GM23338 (cell line): ENCODE data around the gene OR9I1. TPM values are rescaled to one million over a fixed set of nuclear protein-coding genes. Genes with fewer than 3 reads are reported as not detected.

ENCODE experiments used
- ATAC-seq: fragments of 200-7000 bp; cut with Tn5 transposase; 3 replicates; pipeline ENCODE4 v1.9.1; 2020
- DNase-seq: peaks from one replicate; pipeline ENCODE4 v3.0.0-alpha.2; 2015; ENCODE audit warnings: low spot score
- H2AFZ ChIP-seq: fragments of 200-600 bp; sonication (generic); 2 replicates; pipeline ENCODE4 v1.8.0; 2016; ENCODE audit warnings: antibody characterized with exemption, mild to moderate bottlenecking, moderate library complexity
- H3F3A ChIP-seq: fragments of 200-600 bp; sonication (generic); replicated peaks from 2 replicates; pipeline ENCODE4 v1.8.0; 2017; ENCODE audit warnings: antibody characterized with exemption, mixed run types, low read depth
- H3K27ac ChIP-seq: fragments of 200-600 bp; sonication (generic); 2 replicates; pipeline ENCODE4 v1.6.1; 2016; ENCODE audit warnings: low read depth
- H3K27me3 ChIP-seq: fragments of 200-600 bp; sonication (generic); 2 replicates; pipeline ENCODE4 v1.8.0; 2016; ENCODE audit warnings: mild to moderate bottlenecking, mixed run types, moderate library complexity; ENCODE audit not compliant: insufficient read depth
- H3K36me3 ChIP-seq: fragments of 200-600 bp; sonication (generic); 2 replicates; pipeline ENCODE4 v1.8.0; 2016; ENCODE audit warnings: mild to moderate bottlenecking; ENCODE audit not compliant: insufficient read depth
- H3K4me1 ChIP-seq: fragments of 200-600 bp; sonication (generic); 2 replicates; pipeline ENCODE4 v1.8.0; 2016; ENCODE audit warnings: mild to moderate bottlenecking, moderate library complexity; ENCODE audit not compliant: insufficient read depth
- H3K4me2 ChIP-seq: fragments of 200-600 bp; sonication (generic); 2 replicates; pipeline ENCODE4 v1.7.1; 2017; ENCODE audit warnings: mixed run types
- H3K4me3 ChIP-seq: fragments of 200-600 bp; sonication (generic); 2 replicates; pipeline ENCODE4 v1.6.1; 2016; ENCODE audit warnings: mixed run types
- H3K79me2 ChIP-seq: fragments of 200-600 bp; sonication (generic); replicated peaks from 2 replicates; pipeline ENCODE4 v1.8.0; 2017; ENCODE audit warnings: mild to moderate bottlenecking; ENCODE audit not compliant: insufficient read depth
- H3K9me2 ChIP-seq: fragments of 200-600 bp; sonication (generic); 2 replicates; pipeline ENCODE4 v1.8.0; 2017; ENCODE audit not compliant: insufficient read depth
- H4K20me1 ChIP-seq: fragments of 200-600 bp; sonication (generic); replicated peaks from 2 replicates; pipeline ENCODE4 v1.8.0; 2017; ENCODE audit warnings: mild to moderate bottlenecking; ENCODE audit not compliant: insufficient read depth
- H3K27ac Mint-ChIP-seq: 2 replicates; pipeline ENCODE4 v1.8.0; 2020; ENCODE audit warnings: inconsistent platforms, mild to moderate bottlenecking, moderate library complexity, mixed read lengths
- H3K27me3 Mint-ChIP-seq: 3 replicates; pipeline ENCODE4 v1.8.0; 2022; ENCODE audit warnings: low read depth, mild to moderate bottlenecking, moderate library complexity, mixed read lengths, inconsistent platforms; ENCODE audit not compliant: insufficient read depth, poor library complexity
- H3K36me3 Mint-ChIP-seq: 3 replicates; pipeline ENCODE4 v1.8.0; 2021; ENCODE audit warnings: low read depth, mild to moderate bottlenecking, inconsistent platforms, moderate library complexity, mixed read lengths
- H3K4me1 Mint-ChIP-seq: 3 replicates; pipeline ENCODE4 v1.8.0; 2020; ENCODE audit warnings: mild to moderate bottlenecking, inconsistent platforms, mixed read lengths
- H3K4me3 Mint-ChIP-seq: 3 replicates; pipeline ENCODE4 v1.8.0; 2021; ENCODE audit warnings: moderate library complexity, mild to moderate bottlenecking, inconsistent platforms, mixed read lengths
- H3K9me3 Mint-ChIP-seq: 3 replicates; pipeline ENCODE4 v1.8.0; 2020; ENCODE audit warnings: moderate library complexity, mild to moderate bottlenecking, inconsistent platforms, mixed read lengths
- CREB1 ChIP-seq: fragments of 250-450 bp; sonication (Bioruptor Pico); IDR thresholded peaks from 2 replicates; pipeline ENCODE4 v1.5.0; 2020; ENCODE audit warnings: low read depth, mild to moderate bottlenecking, moderate library complexity
- EZH2 ChIP-seq: fragments of 200-600 bp; sonication (generic); IDR thresholded peaks from one replicate; pipeline ENCODE4 v1.8.0; 2017; ENCODE audit warnings: antibody characterized with exemption, mild to moderate bottlenecking, low read depth; ENCODE audit not compliant: unreplicated experiment
- EZH2phosphoT487 ChIP-seq: fragments of 200-600 bp; sonication (generic); IDR thresholded peaks from one replicate; pipeline ENCODE4 v1.8.1; 2018; ENCODE audit warnings: antibody characterized with exemption; ENCODE audit not compliant: unreplicated experiment
- JUNB ChIP-seq: IDR thresholded peaks from one replicate; pipeline ENCODE4 v1.6.1; 2016; ENCODE audit warnings: antibody characterized with exemption; ENCODE audit not compliant: unreplicated experiment
- NANOG ChIP-seq: IDR thresholded peaks from 2 replicates; pipeline ENCODE4 v1.6.1; 2016; ENCODE audit warnings: antibody characterized with exemption, borderline replicate concordance
- POLR2AphosphoS5 ChIP-seq: IDR thresholded peaks from 2 replicates; pipeline ENCODE4 v1.6.1; 2016; ENCODE audit warnings: antibody characterized with exemption, low read depth
- REST ChIP-seq: IDR thresholded peaks from one replicate; pipeline ENCODE4 v1.6.1; 2018; ENCODE audit warnings: antibody characterized with exemption; ENCODE audit not compliant: unreplicated experiment
- STAT1 ChIP-seq: IDR thresholded peaks from one replicate; pipeline ENCODE4 v1.6.1; 2016; ENCODE audit warnings: antibody characterized with exemption; ENCODE audit not compliant: unreplicated experiment
- ZNF114 ChIP-seq: fragments of 250-450 bp; sonication (Bioruptor Pico); IDR thresholded peaks from 2 replicates; pipeline ENCODE4 v1.5.0; 2020; ENCODE audit warnings: mild to moderate bottlenecking, moderate library complexity
- ZNF331 ChIP-seq: fragments of 250-450 bp; sonication (Bioruptor Pico); IDR thresholded peaks from 2 replicates; pipeline ENCODE4 v1.5.0; 2020; ENCODE audit warnings: low read depth, mild to moderate bottlenecking, moderate library complexity
- polyA plus RNA-seq: library from polyadenylated mRNA; unstranded; fragments of >200 nt; fragmentation: Nextera tagmentation; extraction: Ambion mirVana; gene quantifications from 2 replicates; pipeline ENCODE4 v1.2.1, GENCODE V29; 2016
- total RNA-seq: library from RNA; depleted of rRNA; stranded (reverse); fragments of >200 nt; shearing (Covaris generic); gene quantifications from 2 replicates; pipeline ENCODE4 v1.2.3, GENCODE V29; 2014
- TF ChIP-seq, protein P1 (sequence below): fragments of 250-450 bp; sonication (Bioruptor Pico); IDR thresholded peaks from 2 replicates; pipeline ENCODE4 v1.5.0; 2020; ENCODE audit warnings: mild to moderate bottlenecking, moderate library complexity
- TF ChIP-seq, protein P2 (sequence below), 2 experiments: fragments of 200-600 bp in 1 of 2; sonication (generic) in 1 of 2; conservative IDR thresholded peaks; 2 replicates each; pipeline versions ENCODE4 v1.5.1 to v1.6.1; 2016 to 2017; ENCODE audit warnings: antibody characterized with exemption in 2 of 2, low read depth in 2 of 2, mild to moderate bottlenecking in 2 of 2, moderate library complexity in 1 of 2

OR9I1 gene
- total and polyA plus RNA-seq, 2 experiments from 2014 or later = not detected

GRCh38 chr11:58086528-58086927 is 38.8 kb downstream of the OR9I1 start (continued):
- TF ChIP-seq, protein P1, sequence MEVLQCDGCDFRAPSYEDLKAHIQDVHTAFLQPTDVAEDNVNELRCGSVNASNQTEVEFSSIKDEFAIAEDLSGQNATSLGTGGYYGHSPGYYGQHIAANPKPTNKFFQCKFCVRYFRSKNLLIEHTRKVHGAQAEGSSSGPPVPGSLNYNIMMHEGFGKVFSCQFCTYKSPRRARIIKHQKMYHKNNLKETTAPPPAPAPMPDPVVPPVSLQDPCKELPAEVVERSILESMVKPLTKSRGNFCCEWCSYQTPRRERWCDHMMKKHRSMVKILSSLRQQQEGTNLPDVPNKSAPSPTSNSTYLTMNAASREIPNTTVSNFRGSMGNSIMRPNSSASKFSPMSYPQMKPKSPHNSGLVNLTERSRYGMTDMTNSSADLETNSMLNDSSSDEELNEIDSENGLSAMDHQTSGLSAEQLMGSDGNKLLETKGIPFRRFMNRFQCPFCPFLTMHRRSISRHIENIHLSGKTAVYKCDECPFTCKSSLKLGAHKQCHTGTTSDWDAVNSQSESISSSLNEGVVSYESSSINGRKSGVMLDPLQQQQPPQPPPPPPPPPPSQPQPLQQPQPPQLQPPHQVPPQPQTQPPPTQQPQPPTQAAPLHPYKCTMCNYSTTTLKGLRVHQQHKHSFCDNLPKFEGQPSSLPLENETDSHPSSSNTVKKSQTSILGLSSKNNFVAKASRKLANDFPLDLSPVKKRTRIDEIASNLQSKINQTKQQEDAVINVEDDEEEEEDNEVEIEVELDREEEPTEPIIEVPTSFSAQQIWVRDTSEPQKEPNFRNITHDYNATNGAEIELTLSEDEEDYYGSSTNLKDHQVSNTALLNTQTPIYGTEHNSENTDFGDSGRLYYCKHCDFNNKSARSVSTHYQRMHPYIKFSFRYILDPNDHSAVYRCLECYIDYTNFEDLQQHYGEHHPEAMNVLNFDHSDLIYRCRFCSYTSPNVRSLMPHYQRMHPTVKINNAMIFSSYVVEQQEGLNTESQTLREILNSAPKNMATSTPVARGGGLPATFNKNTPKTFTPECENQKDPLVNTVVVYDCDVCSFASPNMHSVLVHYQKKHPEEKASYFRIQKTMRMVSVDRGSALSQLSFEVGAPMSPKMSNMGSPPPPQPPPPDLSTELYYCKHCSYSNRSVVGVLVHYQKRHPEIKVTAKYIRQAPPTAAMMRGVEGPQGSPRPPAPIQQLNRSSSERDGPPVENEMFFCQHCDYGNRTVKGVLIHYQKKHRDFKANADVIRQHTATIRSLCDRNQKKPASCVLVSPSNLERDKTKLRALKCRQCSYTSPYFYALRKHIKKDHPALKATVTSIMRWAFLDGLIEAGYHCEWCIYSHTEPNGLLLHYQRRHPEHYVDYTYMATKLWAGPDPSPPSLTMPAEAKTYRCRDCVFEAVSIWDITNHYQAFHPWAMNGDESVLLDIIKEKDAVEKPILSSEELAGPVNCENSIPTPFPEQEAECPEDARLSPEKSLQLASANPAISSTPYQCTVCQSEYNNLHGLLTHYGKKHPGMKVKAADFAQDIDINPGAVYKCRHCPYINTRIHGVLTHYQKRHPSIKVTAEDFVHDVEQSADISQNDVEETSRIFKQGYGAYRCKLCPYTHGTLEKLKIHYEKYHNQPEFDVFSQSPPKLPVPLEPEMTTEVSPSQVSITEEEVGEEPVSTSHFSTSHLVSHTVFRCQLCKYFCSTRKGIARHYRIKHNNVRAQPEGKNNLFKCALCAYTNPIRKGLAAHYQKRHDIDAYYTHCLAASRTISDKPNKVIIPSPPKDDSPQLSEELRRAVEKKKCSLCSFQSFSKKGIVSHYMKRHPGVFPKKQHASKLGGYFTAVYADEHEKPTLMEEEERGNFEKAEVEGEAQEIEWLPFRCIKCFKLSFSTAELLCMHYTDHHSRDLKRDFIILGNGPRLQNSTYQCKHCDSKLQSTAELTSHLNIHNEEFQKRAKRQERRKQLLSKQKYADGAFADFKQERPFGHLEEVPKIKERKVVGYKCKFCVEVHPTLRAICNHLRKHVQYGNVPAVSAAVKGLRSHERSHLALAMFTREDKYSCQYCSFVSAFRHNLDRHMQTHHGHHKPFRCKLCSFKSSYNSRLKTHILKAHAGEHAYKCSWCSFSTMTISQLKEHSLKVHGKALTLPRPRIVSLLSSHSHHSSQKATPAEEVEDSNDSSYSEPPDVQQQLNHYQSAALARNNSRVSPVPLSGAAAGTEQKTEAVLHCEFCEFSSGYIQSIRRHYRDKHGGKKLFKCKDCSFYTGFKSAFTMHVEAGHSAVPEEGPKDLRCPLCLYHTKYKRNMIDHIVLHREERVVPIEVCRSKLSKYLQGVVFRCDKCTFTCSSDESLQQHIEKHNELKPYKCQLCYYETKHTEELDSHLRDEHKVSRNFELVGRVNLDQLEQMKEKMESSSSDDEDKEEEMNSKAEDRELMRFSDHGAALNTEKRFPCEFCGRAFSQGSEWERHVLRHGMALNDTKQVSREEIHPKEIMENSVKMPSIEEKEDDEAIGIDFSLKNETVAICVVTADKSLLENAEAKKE (CRISPR knock-in tag) = no peak

DNA sequence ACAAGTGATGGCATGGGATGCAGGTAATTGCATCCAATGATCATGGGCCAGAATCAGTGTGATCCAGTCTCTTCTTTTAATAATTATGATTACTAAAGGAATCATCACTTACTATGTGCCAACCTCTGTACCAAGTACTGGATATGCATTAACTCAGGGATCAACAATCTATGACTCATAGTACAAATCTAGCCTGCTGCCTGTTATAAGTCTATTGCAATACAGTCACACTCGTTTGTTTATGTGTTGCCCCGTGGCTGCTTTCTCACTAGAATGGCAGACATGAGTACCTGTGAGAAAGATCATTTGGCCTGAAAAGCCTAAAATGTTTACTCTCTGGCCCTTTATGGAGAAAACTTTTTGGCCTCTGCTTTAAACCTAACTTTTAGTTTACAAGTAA is 49.5 kb downstream of the OR9I1 start:
- Mint-ChIP-seq H3K9me3 (peaks cover 3% of the 10 kb centered on the region; the same call in 1 of the 3 replicates), H3K36me3 (no peaks in the 10 kb centered on the region), H3K27me3 (no peaks in the 10 kb centered on the region), H3K27ac (no peak overlapping the region), H3K4me1 (peaks cover 3% of the 10 kb centered on the region; the same call in 2 of the 3 replicates), H3K4me3 (no peak overlapping the region)
- Histone ChIP-seq H2AFZ (no peak overlapping the region), H3K27ac (no peak overlapping the region), H3K4me3 (no peak overlapping the region), H3K9me2 (peaks cover 19% of the 10 kb centered on the region), H3K79me2 (no peaks in the 10 kb centered on the region), H4K20me1 (no peaks in the 10 kb centered on the region), H3K36me3 (no peaks in the 10 kb centered on the region), H3K4me2 (no peak overlapping the region), H3K4me1 (no peaks in the 10 kb centered on the region; the same call in 1 of the 2 replicates), H3F3A (no peaks in the 10 kb centered on the region), H3K27me3 (no peaks in the 10 kb centered on the region)
- ATAC-seq (no peak), DNase-seq (no peak)
- TF ChIP-seq, protein P2, sequence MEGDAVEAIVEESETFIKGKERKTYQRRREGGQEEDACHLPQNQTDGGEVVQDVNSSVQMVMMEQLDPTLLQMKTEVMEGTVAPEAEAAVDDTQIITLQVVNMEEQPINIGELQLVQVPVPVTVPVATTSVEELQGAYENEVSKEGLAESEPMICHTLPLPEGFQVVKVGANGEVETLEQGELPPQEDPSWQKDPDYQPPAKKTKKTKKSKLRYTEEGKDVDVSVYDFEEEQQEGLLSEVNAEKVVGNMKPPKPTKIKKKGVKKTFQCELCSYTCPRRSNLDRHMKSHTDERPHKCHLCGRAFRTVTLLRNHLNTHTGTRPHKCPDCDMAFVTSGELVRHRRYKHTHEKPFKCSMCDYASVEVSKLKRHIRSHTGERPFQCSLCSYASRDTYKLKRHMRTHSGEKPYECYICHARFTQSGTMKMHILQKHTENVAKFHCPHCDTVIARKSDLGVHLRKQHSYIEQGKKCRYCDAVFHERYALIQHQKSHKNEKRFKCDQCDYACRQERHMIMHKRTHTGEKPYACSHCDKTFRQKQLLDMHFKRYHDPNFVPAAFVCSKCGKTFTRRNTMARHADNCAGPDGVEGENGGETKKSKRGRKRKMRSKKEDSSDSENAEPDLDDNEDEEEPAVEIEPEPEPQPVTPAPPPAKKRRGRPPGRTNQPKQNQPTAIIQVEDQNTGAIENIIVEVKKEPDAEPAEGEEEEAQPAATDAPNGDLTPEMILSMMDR (conservative IDR thresholded peaks at IDR 0.05; ENCODE audit: low read depth in 2 of 2) = no peak
- TF ChIP-seq EZH2phosphoT487 (no peak), ZNF331 (CRISPR knock-in tag) (no peak), EZH2 (no peak), JUNB (no peak), NANOG (no peak), CREB1 (no peak), STAT1 (no peak), ZNF114 (CRISPR knock-in tag) (no peak), POLR2AphosphoS5 (no peak), REST (no peak)
